IMR-90 (cell line): Measurements from ENCODE around the gene NXPE3. TPM values are rescaled to one million over a fixed set of nuclear protein-coding genes. Genes with fewer than 3 reads are reported as not detected.

Experiments
- ATAC-seq: fragments of 200-7000 bp; cut with Tn5 transposase; 2 replicates; pipeline ENCODE4 v1.9.1; 2020; ENCODE audit warnings: low read depth, mild to moderate bottlenecking, moderate library complexity
- BruUV-seq: library from RNA; stranded (reverse); fragments of 400-500 nt; replicated peaks from 2 replicates; lab custom pipeline; 2021; lab: Mats Ljungman, UMichigan
- CTCF ChIA-PET: fragments of 300-600 bp; formaldehyde crosslinking; extraction: SDS; loops from one replicate; lab custom pipeline; 2021; ENCODE audit warnings: antibody characterized with exemption; lab: Yijun Ruan, JAX
- POLR2A ChIA-PET: fragments of 300-600 bp; sonication (Branson Sonifier 250); formaldehyde crosslinking; loops from one replicate; lab custom pipeline; 2022; ENCODE audit warnings: antibody characterized with exemption; ENCODE audit not compliant: unreplicated experiment; lab: Charles Lee
- DNase-seq: peaks from one replicate; pipeline ENCODE4 v3.0.0; 2013
- H2AFZ ChIP-seq: replicated peaks from 2 replicates; pipeline ENCODE3; 2013; ENCODE audit warnings: low read length, mild to moderate bottlenecking; ENCODE audit not compliant: poor library complexity
- H2AK5ac ChIP-seq: 2 replicates; pipeline ENCODE4 v1.6.1; 2013; ENCODE audit warnings: low read depth, low read length, inconsistent platforms
- H2AK9ac ChIP-seq: replicated peaks from 2 replicates; pipeline ENCODE3; 2013; ENCODE audit warnings: mild to moderate bottlenecking, low read depth, low read length, moderate library complexity; ENCODE audit not compliant: poor library complexity
- H2BK120ac ChIP-seq: 2 replicates; pipeline ENCODE4 v1.6.1; 2013; ENCODE audit warnings: low read depth, low read length, inconsistent platforms
- H2BK15ac ChIP-seq: 3 replicates; pipeline ENCODE4 v1.6.1; 2013; ENCODE audit warnings: low read depth, low read length, inconsistent platforms
- H2BK20ac ChIP-seq: 2 replicates; pipeline ENCODE4 v1.6.1; 2013; ENCODE audit warnings: low read depth, mild to moderate bottlenecking, inconsistent platforms, low read length, moderate library complexity
- H2BK5ac ChIP-seq: 2 replicates; pipeline ENCODE4 v1.6.1; 2013; ENCODE audit warnings: mild to moderate bottlenecking, low read depth, low read length, inconsistent platforms; ENCODE audit not compliant: poor library complexity, severe bottlenecking
- H3K14ac ChIP-seq: replicated peaks from 2 replicates; pipeline ENCODE4 v1.6.1; 2013; ENCODE audit warnings: low read depth, low read length, inconsistent platforms
- H3K18ac ChIP-seq: 2 replicates; pipeline ENCODE4 v1.6.1; 2013; ENCODE audit warnings: low read depth, low read length, control low read depth
- H3K23ac ChIP-seq: 2 replicates; pipeline ENCODE4 v1.6.1; 2013; ENCODE audit warnings: low read depth, low read length, inconsistent platforms
- H3K27ac ChIP-seq: 2 replicates; pipeline ENCODE4 v1.5.1; 2013; ENCODE audit warnings: mild to moderate bottlenecking, control low read depth, low read length; ENCODE audit not compliant: insufficient read depth
- H3K27me3 ChIP-seq: 2 replicates; pipeline ENCODE4 v1.6.1; 2013; ENCODE audit warnings: low read length; ENCODE audit not compliant: control insufficient read depth, insufficient read depth
- H3K36me3 ChIP-seq: 2 replicates; pipeline ENCODE4 v1.6.1; 2013; ENCODE audit warnings: low read length, mixed read lengths; ENCODE audit not compliant: control insufficient read depth, insufficient read depth
- H3K4ac ChIP-seq: 2 replicates; pipeline ENCODE4 v1.6.1; 2013; ENCODE audit warnings: low read depth, low read length, inconsistent platforms
- H3K4me1 ChIP-seq: 2 replicates; pipeline ENCODE4 v1.6.1; 2013; ENCODE audit warnings: low read length, mixed read lengths; ENCODE audit not compliant: control insufficient read depth, insufficient read depth
- H3K4me2 ChIP-seq: 2 replicates; pipeline ENCODE4 v1.6.1; 2013; ENCODE audit warnings: low read depth, mild to moderate bottlenecking, control low read depth, low read length, moderate library complexity
- H3K4me3 ChIP-seq: 2 replicates; pipeline ENCODE4 v1.5.1; 2013; ENCODE audit warnings: low read depth, mild to moderate bottlenecking, control low read depth, low read length, moderate library complexity; ENCODE audit not compliant: insufficient read depth
- H3K56ac ChIP-seq: 2 replicates; pipeline ENCODE4 v1.6.1; 2013; ENCODE audit warnings: low read length, inconsistent platforms; ENCODE audit not compliant: insufficient read depth; ENCODE audit errors: extremely low read depth
- H3K79me1 ChIP-seq, 2 experiments: 2 replicates each; pipeline ENCODE4 v1.6.1; 2013; ENCODE audit warnings: low read length in 2 of 2, inconsistent platforms in 1 of 2, low read depth in 1 of 2
- H3K9ac ChIP-seq: 2 replicates; pipeline ENCODE4 v1.6.1; 2013; ENCODE audit warnings: low read depth, low read length, control low read depth
- H3K9me1 ChIP-seq: 2 replicates; pipeline ENCODE4 v1.6.1; 2013; ENCODE audit warnings: low read length, inconsistent platforms; ENCODE audit not compliant: insufficient read depth
- H3K9me3 ChIP-seq: 2 replicates; pipeline ENCODE4 v1.6.1; 2013; ENCODE audit warnings: low read length; ENCODE audit not compliant: control insufficient read depth, insufficient read depth
- H4K20me1 ChIP-seq: 2 replicates; pipeline ENCODE4 v1.6.1; 2013; ENCODE audit warnings: low read length, inconsistent platforms; ENCODE audit not compliant: insufficient read depth
- H4K5ac ChIP-seq: 2 replicates; pipeline ENCODE4 v1.6.1; 2013; ENCODE audit warnings: mild to moderate bottlenecking, low read depth, low read length, control low read depth
- H4K8ac ChIP-seq, 2 experiments: 2 replicates each; pipeline ENCODE4 v1.6.1; 2013; ENCODE audit warnings: low read depth in 2 of 2, low read length in 2 of 2, control low read depth in 1 of 2, inconsistent platforms in 1 of 2
- H4K91ac ChIP-seq: 2 replicates; pipeline ENCODE4 v1.6.1; 2013; ENCODE audit warnings: low read depth, low read length, inconsistent platforms; ENCODE audit not compliant: insufficient read depth
- BHLHE40 ChIP-seq: fragments of 150-350 bp; IDR thresholded peaks from 2 replicates; pipeline ENCODE4 v1.6.1; 2016; ENCODE audit warnings: mild to moderate bottlenecking, low read depth, low read length
- CEBPB ChIP-seq: IDR thresholded peaks from 2 replicates; pipeline ENCODE4 v1.6.1; 2012; ENCODE audit warnings: low read depth, low read length, improper control_type of control experiment
- FOS ChIP-seq: fragments of 150-350 bp; IDR thresholded peaks from 2 replicates; pipeline ENCODE4 v1.6.1; 2016; ENCODE audit warnings: low read depth, low read length
- POLR2A ChIP-seq: IDR thresholded peaks from 2 replicates; pipeline ENCODE4 v1.6.1; 2012; ENCODE audit warnings: mild to moderate bottlenecking, low read depth, low read length
- RAD21 ChIP-seq: IDR thresholded peaks from 2 replicates; pipeline ENCODE4 v1.6.1; 2012; ENCODE audit warnings: low read length, improper control_type of control experiment
- WGBS, 2 experiments: methylation state at CpG; one replicate each; pipeline versions ENCODE4 v1.1.5 to v1.1.7; 2013; ENCODE audit warnings: missing lambda C conversion rate in 2 of 2; ENCODE audit not compliant: insufficient read length in 1 of 2; ENCODE audit errors: extremely low coverage in 2 of 2; 5-methylcytosine and 5-hydroxymethylcytosine counted together
- dilution Hi-C: fragments of 300-500 bp; cut with HindIII; formaldehyde crosslinking; loops from one replicate; pipeline ENCODE4 v1.14.3; 2018; ENCODE audit warnings: low sequenced_read_pairs; ENCODE audit not compliant: unreplicated experiment
- in situ Hi-C: fragments of 300-500 bp; cut with MboI; formaldehyde crosslinking; loops from 3 replicates; pipeline ENCODE4 v1.14.3; 2019; ENCODE audit warnings: low sequenced_read_pairs, inconsistent platforms, mixed read lengths
- intact Hi-C: fragments of 100-400 bp; cut with micrococcal nuclease; formaldehyde crosslinking; loops from 2 replicates; pipeline ENCODE4 v1.10.0; 2022
- polyA plus RNA-seq, 3 experiments: library from polyadenylated mRNA; depleted of rRNA; stranded (reverse); fragments of >200 nt; gene quantifications; 2 replicates each; pipeline ENCODE4 v1.2.3, GENCODE V29; 2012; ENCODE audit warnings: low replicate concordance in 1 of 3
- total RNA-seq: library from RNA; depleted of rRNA; stranded (reverse); fragments of >200 nt; gene quantifications from 2 replicates; pipeline ENCODE4 v1.2.3, GENCODE V29; 2012
- TF ChIP-seq, protein P1 (sequence below): fragments of 150-350 bp; IDR thresholded peaks from 2 replicates; pipeline ENCODE4 v1.6.1; 2017; ENCODE audit warnings: mild to moderate bottlenecking, antibody characterized with exemption, low read length, low read depth

NXPE3 gene
- total and polyA plus RNA-seq, 2 of the 4 experiments (the other 2 are of a cell fraction): 20.0 to 23.8 TPM

GRCh38 chr3:101861789-101862415 lies 82.9 kb downstream of the NXPE3 start:
- no peak overlapping the region for H4K8ac ChIP-seq
- H3K79me1 ChIP-seq: peaks cover 14 to 21% of the 10 kb centered on the region in 2 experiments
- H4K20me1 ChIP-seq: peaks cover 32% of the 10 kb centered on the region
- no peak overlapping the region for H4K5ac ChIP-seq
- H3K23ac ChIP-seq: no peak overlapping the region
- no peak for DNase-seq
- no peak overlapping the region for H3K18ac ChIP-seq
- no peak overlapping the region for H2BK120ac ChIP-seq
- H3K4ac ChIP-seq: no peak overlapping the region
- H3K9ac ChIP-seq: no peak overlapping the region
- H3K9me3 ChIP-seq: no peaks in the 10 kb centered on the region
- TF ChIP-seq BHLHE40: no peak
- TF ChIP-seq, protein P1, sequence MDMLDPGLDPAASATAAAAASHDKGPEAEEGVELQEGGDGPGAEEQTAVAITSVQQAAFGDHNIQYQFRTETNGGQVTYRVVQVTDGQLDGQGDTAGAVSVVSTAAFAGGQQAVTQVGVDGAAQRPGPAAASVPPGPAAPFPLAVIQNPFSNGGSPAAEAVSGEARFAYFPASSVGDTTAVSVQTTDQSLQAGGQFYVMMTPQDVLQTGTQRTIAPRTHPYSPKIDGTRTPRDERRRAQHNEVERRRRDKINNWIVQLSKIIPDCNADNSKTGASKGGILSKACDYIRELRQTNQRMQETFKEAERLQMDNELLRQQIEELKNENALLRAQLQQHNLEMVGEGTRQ: no peak
- TF ChIP-seq POLR2A: peak; percentile 58; the same call in 1 of the 2 replicates
- no peak for TF ChIP-seq RAD21
- TF ChIP-seq FOS: no peak
- TF ChIP-seq CEBPB: no peak
- H2AK5ac ChIP-seq: no peak overlapping the region
- dilution Hi-C loops: no loop called here
- H2BK15ac ChIP-seq: no peak overlapping the region
- ATAC-seq: no peak; the same call in 1 of the 2 replicates
- no peak overlapping the region for H2AK9ac ChIP-seq
- ChIA-PET CTCF (no interaction called here), POLR2A (no interaction called here)
- H2AFZ ChIP-seq: no peak overlapping the region
- in situ Hi-C loops: no loop called here
- H4K91ac ChIP-seq: no peak overlapping the region
- peaks cover 6% of the 10 kb centered on the region for H3K4me1 ChIP-seq
- H3K4me2 ChIP-seq: no peak overlapping the region
- H3K27ac ChIP-seq: no peak overlapping the region
- peaks cover 26% of the 10 kb centered on the region for H3K36me3 ChIP-seq
- no peak overlapping the region for H3K56ac ChIP-seq
- no peak overlapping the region for H2BK20ac ChIP-seq
- WGBS, 2 experiments: 80% methylated on average over 1 of the region's 5 CpGs; no CpG with 5 or more reads in 1 of the 2 experiments
- peak overlapping the region; percentile 14 for H2BK5ac ChIP-seq
- H3K14ac ChIP-seq: no peak overlapping the region
- no TSS peak for BruUV-seq
- H3K4me3 ChIP-seq: no peak overlapping the region
- no peaks in the 10 kb centered on the region for H3K27me3 ChIP-seq
- peaks cover 6% of the 10 kb centered on the region for H3K9me1 ChIP-seq
- intact Hi-C loops: no loop called here
